Mucosa of rectum (tissue), 2 donors: Measurements from ENCODE around the gene KLHL22.
A peak's percentile ranks its signal among the peaks of the same experiment; 100 is the strongest.

ENCODE experiments used
- H3K27ac ChIP-seq, 2 donors: one replicate each; pipeline ENCODE4 v1.7.0; 2013; ENCODE audit warnings: inconsistent platforms in 2 of 2, low read depth in 2 of 2, low read length in 2 of 2
- H3K27me3 ChIP-seq, 2 donors: one replicate each; pipeline ENCODE4 v1.7.0; 2013; ENCODE audit warnings: low read length in 2 of 2; ENCODE audit not compliant: control insufficient read depth in 2 of 2, insufficient read depth in 2 of 2
- H3K36me3 ChIP-seq, 2 donors: one replicate each; pipeline ENCODE4 v1.7.0; 2013; ENCODE audit warnings: low read length in 2 of 2; ENCODE audit not compliant: control insufficient read depth in 2 of 2, insufficient read depth in 2 of 2
- H3K4me1 ChIP-seq, 2 donors: one replicate each; pipeline ENCODE4 v1.7.0; 2013; ENCODE audit warnings: low read length in 2 of 2, mild to moderate bottlenecking in 1 of 2; ENCODE audit not compliant: control insufficient read depth in 2 of 2, insufficient read depth in 2 of 2
- H3K4me3 ChIP-seq, 2 donors: one replicate each; pipeline ENCODE4 v1.7.0; 2013; ENCODE audit warnings: low read length in 2 of 2
- H3K9ac ChIP-seq, 2 donors: one replicate each; pipeline ENCODE4 v1.7.0; 2013; ENCODE audit warnings: low read length in 2 of 2, low read depth in 1 of 2, mild to moderate bottlenecking in 1 of 2
- H3K9me3 ChIP-seq, 2 donors: one replicate each; pipeline ENCODE4 v1.7.0; 2013; ENCODE audit warnings: low read length in 2 of 2; ENCODE audit not compliant: control insufficient read depth in 2 of 2
- donor health status: healthy.
- donor health status: Normal muscosa, but diverticular disease.

The KLHL22 gene

DNA sequence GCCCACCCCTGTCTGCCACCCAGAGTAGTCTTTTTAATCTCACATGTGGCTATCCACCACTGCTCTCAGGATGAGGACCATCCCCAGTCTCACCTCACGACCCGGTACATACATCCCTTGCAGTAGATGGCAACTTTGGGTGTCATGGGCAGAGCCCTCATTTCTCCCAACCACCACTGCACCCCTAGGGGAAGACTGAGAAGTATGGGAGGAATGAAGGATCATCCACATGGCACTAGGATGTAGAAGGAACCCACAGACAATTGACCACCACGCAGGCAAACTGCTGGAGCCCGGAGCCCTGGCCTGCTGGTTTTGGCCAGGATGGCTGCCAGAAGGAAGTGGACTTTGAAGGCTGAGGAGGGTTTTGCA lies 56.1 kb downstream of the KLHL22 start:
- Histone ChIP-seq H3K9ac (no peak overlapping the region), H3K4me1 (peaks cover 3 to 11% of the 10 kb centered on the region in 2 donors), H3K4me3 (no peak overlapping the region), H3K9me3 (no peaks in the 10 kb centered on the region), H3K27ac (no peak overlapping the region), H3K27me3 (peaks cover 27 to 31% of the 10 kb centered on the region in 2 donors), H3K36me3 (no peaks in the 10 kb centered on the region)

DNA sequence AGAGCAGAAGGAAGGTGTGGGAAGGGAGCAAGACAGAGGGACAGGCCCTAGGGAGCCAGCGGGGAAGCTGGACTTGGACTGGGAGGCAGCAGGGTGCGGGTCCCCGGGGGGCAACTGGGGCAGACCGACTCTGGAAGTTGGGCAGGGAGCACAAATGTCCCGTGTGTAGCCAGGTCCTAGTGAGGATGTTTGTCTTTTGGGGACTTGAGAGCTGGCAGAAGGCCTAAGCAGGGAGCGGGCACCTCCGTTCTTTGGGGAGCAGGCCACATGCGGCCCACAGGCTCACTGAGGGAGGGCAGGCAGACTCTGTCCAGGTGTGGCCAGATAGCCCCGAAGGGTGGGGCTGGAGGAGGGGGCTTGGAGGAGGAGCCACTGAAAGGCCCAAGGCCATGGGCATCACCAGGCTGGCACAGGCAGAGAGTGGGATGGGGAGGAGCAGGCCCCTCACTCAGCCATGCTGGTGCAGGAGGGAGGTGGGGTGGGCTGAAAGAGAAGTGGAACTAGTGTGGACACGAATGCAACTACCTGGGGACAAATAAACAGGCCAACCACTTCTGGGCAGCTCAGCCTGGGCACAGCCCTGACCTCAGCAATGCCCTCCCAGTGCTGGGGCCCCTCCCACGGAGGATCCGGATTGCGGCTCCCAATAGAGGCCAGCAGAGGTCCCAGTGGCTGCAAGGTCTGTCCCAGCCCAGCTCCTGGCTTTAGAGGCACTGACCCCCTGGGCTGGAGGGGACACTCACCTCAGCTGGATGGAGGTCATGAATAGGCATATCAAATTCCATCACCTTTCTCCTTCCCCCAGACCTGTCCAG lies 56.7 kb downstream of the KLHL22 start:
- H3K27ac ChIP-seq, result no peak overlapping the region
- H3K9ac ChIP-seq, result peak overlapping the region in 1 of 2 donors; percentile 64
- peaks cover 27 to 36% of the 10 kb centered on the region in 2 donors for H3K27me3 ChIP-seq

DNA sequence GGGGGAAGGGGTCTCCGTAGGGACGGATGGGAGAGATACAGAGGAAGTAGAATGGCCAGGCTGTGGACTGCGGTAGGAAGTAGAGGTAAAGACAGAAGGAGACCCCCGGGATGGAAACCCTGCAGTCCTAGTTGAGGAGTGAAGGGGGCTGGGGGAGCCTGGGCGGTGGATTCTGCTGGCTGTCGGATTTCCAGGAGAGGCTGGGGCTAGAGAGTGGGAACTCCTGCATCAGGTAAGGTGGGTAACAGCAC lies 57.2 kb downstream of the KLHL22 start:
- no peaks in the 10 kb centered on the region for H3K36me3 ChIP-seq
- H3K27ac ChIP-seq, result peak overlapping the region; percentile 34 to 67
- H3K9ac ChIP-seq, result peak overlapping the region; percentile 38 to 64
- H3K27me3 ChIP-seq, result peaks cover 30 to 36% of the 10 kb centered on the region in 2 donors
- no peaks in the 10 kb centered on the region for H3K9me3 ChIP-seq
- peak overlapping the region in 1 of 2 donors; percentile 50 for H3K4me3 ChIP-seq
- peaks cover 3 to 11% of the 10 kb centered on the region in 2 donors for H3K4me1 ChIP-seq

More for the DNA sequence above, 56.7 kb downstream of the KLHL22 start:
- no peaks in the 10 kb centered on the region for H3K36me3 ChIP-seq
- H3K4me3 ChIP-seq, result peak overlapping the region in 1 of 2 donors; percentile 50
- H3K9me3 ChIP-seq, result no peaks in the 10 kb centered on the region
- H3K4me1 ChIP-seq, result peaks cover 3 to 11% of the 10 kb centered on the region in 2 donors

DNA sequence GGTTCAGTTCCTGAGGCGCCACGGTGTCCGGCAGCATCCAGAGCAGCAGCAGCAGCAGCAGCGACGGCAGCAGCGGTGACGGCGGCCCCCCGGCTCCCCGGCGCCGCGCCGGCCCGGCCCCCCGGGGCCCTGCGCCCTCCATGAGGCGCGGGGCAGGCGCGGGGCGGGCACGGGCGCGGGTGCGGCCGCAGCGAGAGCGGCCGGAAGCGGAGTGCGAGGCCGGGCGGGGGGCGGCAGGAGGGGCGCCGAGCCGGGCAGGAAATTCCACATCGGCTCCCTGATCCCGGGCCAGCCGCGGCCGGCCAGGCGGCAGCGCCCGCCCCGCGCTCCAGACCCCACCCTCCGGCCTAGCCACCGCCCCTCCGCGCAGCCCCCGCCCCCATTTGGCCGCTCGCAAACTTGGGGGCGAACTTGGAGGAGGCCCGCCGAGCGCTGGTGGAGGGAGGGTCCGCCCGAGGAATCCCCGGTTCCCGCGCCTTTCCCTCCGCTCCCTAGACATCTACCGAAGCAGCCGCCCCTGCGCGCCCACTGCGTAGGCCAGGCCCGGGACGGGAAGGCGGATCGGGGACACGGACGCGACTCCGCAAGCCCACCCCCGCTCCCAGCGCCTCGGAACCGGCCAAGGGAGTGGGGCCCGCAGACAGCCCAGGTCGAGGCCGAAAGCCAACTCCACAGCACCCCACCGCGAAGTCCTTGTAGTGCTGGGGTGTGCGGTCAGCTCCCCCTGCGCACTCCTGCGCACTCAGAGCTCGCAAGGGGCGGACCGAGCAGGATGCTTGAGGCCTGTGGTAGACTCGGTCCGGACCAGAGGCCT lies 57.8 kb downstream of the KLHL22 start, which contains the start of gene SCARF2:
Gene SCARF2, minus strand, starts transcription at position 213 of the 814 bp plus-strand sequence. Its CDS starts 71 bp downstream, at position 142.
- Histone ChIP-seq H3K9ac (peak within 1 kb of the TSS; percentile 38 to 64), H3K9me3 (no peaks in the 10 kb centered on the region), H3K4me3 (peak within 1 kb of the TSS; percentile 59 to 71), H3K27ac (peak within 1 kb of the TSS; percentile 34 to 67), H3K36me3 (no peaks in the 10 kb centered on the region), H3K4me1 (peaks cover 3 to 11% of the 10 kb centered on the region in 2 donors), H3K27me3 (peaks cover 34 to 40% of the 10 kb centered on the region in 2 donors)

DNA sequence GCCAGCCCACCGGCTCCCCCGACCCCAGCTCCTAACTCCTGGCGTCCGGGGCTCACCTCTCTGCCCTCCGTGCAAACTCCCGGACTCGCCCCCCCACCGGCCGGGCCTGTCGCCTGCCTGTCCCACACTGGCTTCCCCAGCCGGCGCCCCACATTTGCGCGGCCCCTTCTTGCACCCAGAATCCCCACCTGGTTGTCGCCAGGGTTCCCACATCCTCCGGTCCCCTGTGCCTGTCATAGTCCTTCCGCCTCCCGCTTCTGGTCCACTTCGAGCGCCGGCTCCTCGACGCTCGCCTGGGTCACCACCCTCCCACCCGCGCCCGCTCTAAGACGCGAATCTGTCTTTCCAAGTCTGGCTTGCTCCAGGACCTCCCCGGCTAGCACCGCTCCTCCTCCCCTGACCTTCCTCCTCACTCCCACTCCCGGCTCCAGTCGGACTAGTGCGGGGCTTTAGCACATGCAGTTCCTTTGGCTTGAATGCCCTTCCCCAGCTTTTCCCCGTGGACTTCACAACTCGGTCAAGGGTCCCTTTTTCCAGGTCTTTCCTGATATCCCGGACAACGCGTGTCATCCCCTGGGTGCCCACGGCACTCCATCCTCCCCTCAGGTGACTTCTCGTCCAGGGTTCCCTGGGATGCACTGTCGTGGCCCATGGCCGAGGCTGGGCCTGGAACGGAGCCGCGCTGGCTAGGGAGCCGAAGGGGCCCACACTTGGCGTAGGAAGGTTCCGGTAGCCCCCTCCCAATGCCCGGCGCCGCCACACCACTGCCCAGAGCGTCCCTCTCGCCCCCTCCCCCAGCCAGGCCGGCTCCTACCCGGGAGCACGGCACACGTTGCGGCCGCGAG lies 58.6 kb downstream of the KLHL22 start:
- Histone ChIP-seq H3K27ac (peak overlapping the region; percentile 26 to 52), H3K9me3 (no peaks in the 10 kb centered on the region), H3K36me3 (no peaks in the 10 kb centered on the region), H3K27me3 (peaks cover 38 to 46% of the 10 kb centered on the region in 2 donors), H3K4me3 (peak overlapping the region; percentile 59 to 71), H3K4me1 (peaks cover 3 to 11% of the 10 kb centered on the region in 2 donors), H3K9ac (peak overlapping the region; percentile 32 to 41)

DNA sequence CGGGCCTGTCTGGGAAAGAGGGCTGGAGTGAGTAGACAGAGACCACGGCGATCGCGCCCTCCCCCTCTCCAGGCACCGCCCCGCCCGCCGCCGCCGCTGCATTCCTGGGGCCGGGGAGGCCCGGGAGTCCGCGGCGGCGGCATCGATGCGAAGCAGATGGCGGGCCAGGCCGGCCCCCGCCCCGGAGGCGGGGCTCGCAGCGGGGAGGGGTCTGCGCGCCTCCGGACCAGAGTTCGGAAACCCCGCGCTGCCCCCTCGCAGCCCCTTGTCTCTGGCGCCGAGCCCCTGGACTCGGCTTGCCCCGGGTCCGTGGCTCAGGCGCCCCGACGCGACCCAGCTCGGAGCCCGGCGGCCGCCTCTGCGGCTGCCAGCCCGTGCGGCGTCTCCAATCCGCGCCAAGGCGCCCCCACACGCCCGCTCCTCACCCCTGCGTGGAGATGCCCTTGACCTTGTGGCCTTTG lies 59.3 kb downstream of the KLHL22 start:
- H3K27ac ChIP-seq, result no peak overlapping the region
- H3K27me3 ChIP-seq, result peaks cover 40 to 50% of the 10 kb centered on the region in 2 donors
- H3K9ac ChIP-seq, result peak overlapping the region in 1 of 2 donors; percentile 41
- peak overlapping the region; percentile 59 to 71 for H3K4me3 ChIP-seq
- H3K36me3 ChIP-seq, result no peaks in the 10 kb centered on the region
- no peaks in the 10 kb centered on the region for H3K9me3 ChIP-seq
- peaks cover 3 to 12% of the 10 kb centered on the region in 2 donors for H3K4me1 ChIP-seq

DNA sequence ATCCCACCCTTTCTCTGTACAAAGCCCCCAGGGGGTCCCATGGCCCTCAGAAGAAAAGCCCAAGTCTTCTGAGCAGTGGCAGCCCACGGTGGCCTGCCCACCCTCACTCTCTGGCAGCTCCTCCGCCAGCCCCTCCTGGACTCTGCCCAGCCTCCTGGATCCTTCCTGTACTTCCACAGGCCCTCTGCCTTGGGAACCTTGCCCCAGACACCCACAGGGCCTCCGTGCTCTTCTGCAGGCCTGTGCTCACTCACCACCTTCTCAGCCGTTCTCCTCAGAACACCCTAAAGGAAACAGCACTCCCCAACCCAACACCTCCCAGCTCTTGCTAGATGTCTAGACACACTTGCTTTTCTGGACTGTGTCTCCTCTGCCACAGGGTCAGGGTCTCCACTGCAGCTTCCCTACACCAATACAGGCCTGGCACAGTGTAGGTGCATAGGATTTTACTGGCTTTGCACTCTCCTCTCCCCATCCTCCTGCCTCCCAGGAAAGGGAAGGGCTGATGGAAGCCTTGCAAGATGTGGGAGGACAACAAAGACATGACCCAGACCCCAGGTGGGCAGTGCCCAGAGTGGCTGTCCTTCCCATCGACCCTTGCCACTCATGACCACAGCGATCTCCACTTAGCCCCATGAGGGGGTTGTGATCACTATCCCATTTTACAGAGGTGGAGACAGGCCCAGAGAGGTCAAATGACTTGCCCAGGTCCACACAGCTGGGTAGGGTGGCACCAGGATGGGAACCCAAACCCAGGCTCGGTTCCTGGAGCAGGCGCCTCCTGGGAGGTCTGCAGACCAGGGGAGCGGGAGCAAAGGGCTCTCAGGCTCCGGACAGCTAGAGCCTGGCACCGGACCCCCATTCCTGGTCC lies 59.9 kb downstream of the KLHL22 start:
- peak overlapping the region in 1 of 2 donors; percentile 2 for H3K9ac ChIP-seq
- peak overlapping the region in 1 of 2 donors; percentile 48 for H3K4me3 ChIP-seq
- H3K4me1 ChIP-seq, result peaks cover 10 to 19% of the 10 kb centered on the region in 2 donors

DNA sequence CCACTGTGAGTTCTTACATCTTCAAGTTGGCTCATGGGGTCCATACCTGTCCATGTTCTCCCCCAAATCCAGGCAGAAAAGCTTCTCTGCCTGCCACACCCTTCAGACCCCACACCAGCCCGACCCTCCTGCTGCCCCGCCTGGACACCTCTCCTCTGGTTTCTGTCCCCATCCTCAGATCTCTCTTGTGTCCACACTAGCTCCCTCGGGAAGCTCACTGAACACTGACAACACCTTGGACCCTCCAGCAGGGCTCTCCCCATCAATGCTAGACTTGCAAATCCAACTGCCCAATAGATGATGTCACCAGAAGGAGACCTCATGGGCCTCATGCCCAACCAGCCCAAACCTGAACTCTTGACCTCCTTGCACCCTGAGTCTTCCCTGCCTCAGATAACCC lies 60.8 kb downstream of the KLHL22 start:
- no peak overlapping the region for H3K4me3 ChIP-seq
- peaks cover 19 to 27% of the 10 kb centered on the region in 2 donors for H3K4me1 ChIP-seq
- H3K36me3 ChIP-seq, result no peaks in the 10 kb centered on the region
- no peaks in the 10 kb centered on the region for H3K9me3 ChIP-seq
- H3K27me3 ChIP-seq, result peaks cover 51 to 60% of the 10 kb centered on the region in 2 donors
- H3K27ac ChIP-seq, result no peak overlapping the region
- H3K9ac ChIP-seq, result no peak overlapping the region

More for the DNA sequence above, 59.9 kb downstream of the KLHL22 start:
- Histone ChIP-seq H3K27ac (no peak overlapping the region), H3K27me3 (peaks cover 42 to 51% of the 10 kb centered on the region in 2 donors), H3K36me3 (no peaks in the 10 kb centered on the region), H3K9me3 (no peaks in the 10 kb centered on the region)

DNA sequence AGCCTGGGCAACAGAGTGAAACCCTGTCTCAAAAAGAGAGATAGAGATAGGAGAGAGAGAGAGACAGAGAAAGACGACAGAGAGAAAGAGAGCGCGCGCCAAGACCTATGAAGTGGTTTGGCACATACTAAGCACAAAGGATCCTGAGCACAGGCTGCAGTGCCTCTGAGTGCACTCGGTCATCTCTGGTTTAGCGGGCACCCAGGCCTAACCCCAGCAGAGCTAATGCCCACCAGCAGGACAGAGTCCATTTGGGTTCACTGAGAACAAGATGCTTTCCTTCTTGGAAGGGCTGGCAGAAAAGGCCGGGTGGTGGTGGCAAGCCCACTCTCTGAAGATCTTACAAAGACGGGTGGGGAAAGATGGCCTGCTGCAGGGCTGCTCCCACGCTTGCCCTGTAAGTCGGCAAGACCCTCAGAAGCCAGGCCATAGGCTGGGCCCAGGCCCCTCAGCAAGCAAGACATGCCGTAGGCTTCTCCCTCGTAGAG lies 61.3 kb downstream of the KLHL22 start:
- no peak overlapping the region for H3K27ac ChIP-seq
- H3K27me3 ChIP-seq, result peaks cover 51 to 64% of the 10 kb centered on the region in 2 donors
- H3K4me3 ChIP-seq, result no peak overlapping the region
- H3K4me1 ChIP-seq, result peaks cover 23 to 27% of the 10 kb centered on the region in 2 donors
- no peaks in the 10 kb centered on the region for H3K9me3 ChIP-seq
- H3K9ac ChIP-seq, result no peak overlapping the region
- H3K36me3 ChIP-seq, result no peaks in the 10 kb centered on the region
